ENCODE results near the gene MPV17L.

MPV17L gene

GRCh38 chr16:15460601-15461000 lies 65.0 kb downstream of the MPV17L start:
- H3K36me3 ChIP-seq (ENCODE audit: control insufficient read depth in 1 of 2, insufficient read depth in 2 of 2, low read length in 2 of 2): no peaks in the 10 kb centered on the region
- no peak overlapping the region for H3K4me3 ChIP-seq (ENCODE audit: low read depth in 1 of 2, low read length in 2 of 2)
- no peaks in the 10 kb centered on the region for H3K27me3 ChIP-seq (ENCODE audit: control insufficient read depth in 1 of 2, insufficient read depth in 2 of 2, low read length in 2 of 2)
- H3K9ac ChIP-seq (ENCODE audit: low read depth in 1 of 2, low read length in 2 of 2): no peak overlapping the region
- no peaks in the 10 kb centered on the region for H3K9me3 ChIP-seq (ENCODE audit: control insufficient read depth in 1 of 2, low read length in 2 of 2)
- H3K27ac ChIP-seq (ENCODE audit: low read depth, low read length): no peak overlapping the region
- peaks cover 10 to 13% of the 10 kb centered on the region in 2 donors for H3K4me1 ChIP-seq (ENCODE audit: control insufficient read depth in 1 of 2, insufficient read depth in 2 of 2, low read length in 2 of 2)

- Histone ChIP-seq H3K4me3 (ENCODE audit: low read depth in 1 of 2, low read length in 2 of 2) (no peak overlapping the region), H3K9ac (ENCODE audit: low read depth in 1 of 2, low read length in 2 of 2) (no peak overlapping the region), H3K27ac (ENCODE audit: low read depth, low read length) (no peak overlapping the region), H3K36me3 (ENCODE audit: control insufficient read depth in 1 of 2, insufficient read depth in 2 of 2, low read length in 2 of 2) (no peaks in the 10 kb centered on the region), H3K4me1 (ENCODE audit: control insufficient read depth in 1 of 2, insufficient read depth in 2 of 2, low read length in 2 of 2) (peaks cover 7 to 9% of the 10 kb centered on the region in 2 donors), H3K9me3 (ENCODE audit: control insufficient read depth in 1 of 2, low read length in 2 of 2) (no peaks in the 10 kb centered on the region), H3K27me3 (ENCODE audit: control insufficient read depth in 1 of 2, insufficient read depth in 2 of 2, low read length in 2 of 2) (no peaks in the 10 kb centered on the region)
These were observed 65.8 kb downstream of the MPV17L start for GRCh38 chr16:15461376-15461775.

Data from duodenal mucosa (tissue), 2 donors.